HG03439 (cell line): ENCODE data around the gene NR6A1.

Experiments
- ATAC-seq: cut with Tn5 transposase; IDR thresholded peaks from one replicate; pipeline ENCODE4 v1.9.1; 2021; ENCODE audit warnings: mild to moderate bottlenecking, moderate library complexity; ENCODE audit not compliant: unreplicated experiment

NR6A1 gene

GRCh38 chr9:124771021-124771866 lies at the start of gene NR6A1:
TSS of gene NR6A1 (minus strand) at chr9:124771311.
- ATAC-seq = peak; percentile 86

- ATAC-seq = no peak
Measured at GRCh38 chr9:124818431-124819281, 47.5 kb upstream of the NR6A1 start.

- no peak for ATAC-seq
Measured at GRCh38 chr9:124815601-124816000, 44.5 kb upstream of the NR6A1 start.

- ATAC-seq = no peak
Measured at GRCh38 chr9:124814164-124814535, 43.0 kb upstream of the NR6A1 start.

GRCh38 chr9:124813501-124814163 lies 42.5 kb upstream of the NR6A1 start:
- ATAC-seq = no peak

- ATAC-seq = no peak
Measured at GRCh38 chr9:124813041-124813440, 41.9 kb upstream of the NR6A1 start.

GRCh38 chr9:124812441-124812876 lies 41.3 kb upstream of the NR6A1 start:
- no peak for ATAC-seq

- ATAC-seq = no peak
Measured at GRCh38 chr9:124810663-124811355, 39.7 kb upstream of the NR6A1 start.

- ATAC-seq = no peak
Measured at GRCh38 chr9:124809741-124810500, 38.8 kb upstream of the NR6A1 start.

- no peak for ATAC-seq
Measured at GRCh38 chr9:124809211-124809610, 38.1 kb upstream of the NR6A1 start.

GRCh38 chr9:124808246-124808956 lies 37.3 kb upstream of the NR6A1 start:
- ATAC-seq = no peak

- ATAC-seq = no peak
Measured at GRCh38 chr9:124805186-124805585, 34.1 kb upstream of the NR6A1 start.

- no peak for ATAC-seq
Measured at GRCh38 chr9:124803911-124804310, 32.8 kb upstream of the NR6A1 start.

- ATAC-seq = no peak
Measured at GRCh38 chr9:124802426-124802825, 31.3 kb upstream of the NR6A1 start.

- ATAC-seq = no peak
Measured at GRCh38 chr9:124801356-124801755, 30.2 kb upstream of the NR6A1 start.

GRCh38 chr9:124800306-124801259 lies 29.5 kb upstream of the NR6A1 start:
- no peak for ATAC-seq

- no peak for ATAC-seq
Measured at GRCh38 chr9:124799274-124800006, 28.3 kb upstream of the NR6A1 start.
